ENCODE measurements around the gene DRC7. TPM values are rescaled to one million over a fixed set of nuclear protein-coding genes. Genes with fewer than 3 reads are reported as not detected.

Gene DRC7
- total and polyA plus RNA-seq, 2 donors, result 0.32 to 0.33 TPM

GRCh38 chr16:57697896-57698537, 3.4 kb downstream of the DRC7 start:
- Histone ChIP-seq H3K9me3 (ENCODE audit: control insufficient read depth in 2 of 2, insufficient read depth in 1 of 2, low read length in 1 of 2) (no peaks in the 10 kb centered on the region), H3K27me3 (ENCODE audit: control insufficient read depth in 2 of 2, insufficient read depth in 1 of 2, low read length in 1 of 2) (no peaks in the 10 kb centered on the region), H3K4me1 (ENCODE audit: control insufficient read depth in 2 of 2, insufficient read depth in 2 of 2, low read length in 2 of 2) (peaks cover 7 to 13% of the 10 kb centered on the region in 2 donors), H3K36me3 (ENCODE audit: control insufficient read depth in 2 of 2, insufficient read depth in 2 of 2, low read length in 1 of 2) (no peaks in the 10 kb centered on the region), H3K27ac (ENCODE audit: low read depth in 1 of 2, low read length in 1 of 2) (no peak overlapping the region), H3K4me3 (ENCODE audit: low read length in 2 of 2) (no peak overlapping the region)
- WGBS, result 97% methylated on average over 17 of the region's 17 CpGs
- no peak for DNase-seq (ENCODE audit: low read depth in 6 of 9, low spot score in 9 of 9)

DNA sequence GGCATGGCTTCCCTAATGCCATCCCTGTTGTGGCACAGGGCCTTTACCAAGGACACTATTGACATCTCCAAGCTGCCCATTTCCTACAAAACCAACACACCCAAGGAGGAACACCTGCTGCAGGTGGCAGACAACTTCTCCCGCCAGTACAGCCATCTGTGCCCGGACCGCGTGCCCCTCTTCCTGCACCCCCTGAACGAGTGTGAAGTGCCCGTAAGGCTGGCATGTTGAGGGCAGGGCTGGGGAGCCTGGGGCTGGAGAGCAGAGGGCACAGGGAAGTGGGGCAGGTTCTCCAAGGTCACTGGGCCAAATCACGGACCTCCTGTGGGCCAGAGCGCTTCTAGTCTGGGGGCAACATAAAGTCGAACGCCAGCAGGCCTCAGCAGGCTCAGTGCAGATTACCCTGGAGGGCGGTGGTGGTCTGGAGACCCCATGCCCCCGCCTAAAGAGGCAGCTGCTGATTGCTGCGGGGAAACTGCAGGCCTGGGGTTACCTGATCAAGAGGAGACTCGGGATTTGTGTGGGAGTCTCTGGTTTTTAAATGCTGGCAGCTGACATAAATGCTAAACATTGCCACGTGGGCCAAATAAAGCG, 4.3 kb downstream of the DRC7 start:
- 92% methylated on average over 16 of the region's 16 CpGs for WGBS
- Histone ChIP-seq H3K36me3 (ENCODE audit: control insufficient read depth in 2 of 2, insufficient read depth in 2 of 2, low read length in 1 of 2) (no peaks in the 10 kb centered on the region), H3K4me1 (ENCODE audit: control insufficient read depth in 2 of 2, insufficient read depth in 2 of 2, low read length in 2 of 2) (peaks cover 7 to 13% of the 10 kb centered on the region in 2 donors), H3K4me3 (ENCODE audit: low read length in 2 of 2) (no peak overlapping the region), H3K27me3 (ENCODE audit: control insufficient read depth in 2 of 2, insufficient read depth in 1 of 2, low read length in 1 of 2) (no peaks in the 10 kb centered on the region), H3K9me3 (ENCODE audit: control insufficient read depth in 2 of 2, insufficient read depth in 1 of 2, low read length in 1 of 2) (no peaks in the 10 kb centered on the region), H3K27ac (ENCODE audit: low read depth in 1 of 2, low read length in 1 of 2) (no peak overlapping the region)
- no peak for DNase-seq (ENCODE audit: low read depth in 6 of 9, low spot score in 9 of 9)

- no peak for DNase-seq (ENCODE audit: low read depth in 6 of 9, low spot score in 9 of 9)
- no peaks in the 10 kb centered on the region for H3K9me3 ChIP-seq (ENCODE audit: control insufficient read depth in 2 of 2, insufficient read depth in 1 of 2, low read length in 1 of 2)
- no peak overlapping the region for H3K27ac ChIP-seq (ENCODE audit: low read depth in 1 of 2, low read length in 1 of 2)
- H3K4me1 ChIP-seq (ENCODE audit: control insufficient read depth in 2 of 2, insufficient read depth in 2 of 2, low read length in 2 of 2), result peaks cover 7 to 10% of the 10 kb centered on the region in 2 donors
- H3K27me3 ChIP-seq (ENCODE audit: control insufficient read depth in 2 of 2, insufficient read depth in 1 of 2, low read length in 1 of 2), result no peaks in the 10 kb centered on the region
- no peaks in the 10 kb centered on the region for H3K36me3 ChIP-seq (ENCODE audit: control insufficient read depth in 2 of 2, insufficient read depth in 2 of 2, low read length in 1 of 2)
- WGBS, result 96% methylated on average over 3 of the region's 3 CpGs
- H3K4me3 ChIP-seq (ENCODE audit: low read length in 2 of 2), result no peak overlapping the region
Observed at GRCh38 chr16:57699481-57699880, 4.9 kb downstream of the DRC7 start.

DNA sequence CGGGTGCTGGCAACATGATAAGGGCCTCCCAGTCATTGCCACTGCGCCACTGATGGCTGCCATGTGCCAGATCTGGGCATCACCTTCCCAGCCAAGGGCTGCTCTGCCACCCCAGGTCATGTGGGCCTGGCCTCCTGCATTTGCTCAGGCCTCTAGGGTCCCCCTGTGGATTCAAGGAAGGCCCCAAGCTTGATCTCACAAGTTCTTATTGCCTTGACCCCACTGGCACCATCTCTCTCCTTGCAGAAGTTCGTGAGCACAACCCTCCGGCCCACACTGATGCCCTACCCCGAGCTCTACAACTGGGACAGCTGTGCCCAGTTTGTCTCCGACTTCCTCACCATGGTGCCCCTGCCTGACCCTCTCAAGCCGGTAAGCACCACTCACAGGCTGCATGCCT, 5.3 kb downstream of the DRC7 start:
- Histone ChIP-seq H3K36me3 (ENCODE audit: control insufficient read depth in 2 of 2, insufficient read depth in 2 of 2, low read length in 1 of 2) (no peaks in the 10 kb centered on the region), H3K4me1 (ENCODE audit: control insufficient read depth in 2 of 2, insufficient read depth in 2 of 2, low read length in 2 of 2) (peaks cover 4 to 5% of the 10 kb centered on the region in 2 donors), H3K9me3 (ENCODE audit: control insufficient read depth in 2 of 2, insufficient read depth in 1 of 2, low read length in 1 of 2) (no peaks in the 10 kb centered on the region), H3K27ac (ENCODE audit: low read depth in 1 of 2, low read length in 1 of 2) (no peak overlapping the region), H3K4me3 (ENCODE audit: low read length in 2 of 2) (no peak overlapping the region), H3K27me3 (ENCODE audit: control insufficient read depth in 2 of 2, insufficient read depth in 1 of 2, low read length in 1 of 2) (no peaks in the 10 kb centered on the region)
- 98% methylated on average over 7 of the region's 7 CpGs for WGBS
- DNase-seq (ENCODE audit: low read depth in 6 of 9, low spot score in 9 of 9), result no peak

- no peak for DNase-seq (ENCODE audit: low read depth in 6 of 9, low spot score in 9 of 9)
- H3K27me3 ChIP-seq (ENCODE audit: control insufficient read depth in 2 of 2, insufficient read depth in 1 of 2, low read length in 1 of 2), result no peaks in the 10 kb centered on the region
- no peaks in the 10 kb centered on the region for H3K36me3 ChIP-seq (ENCODE audit: control insufficient read depth in 2 of 2, insufficient read depth in 2 of 2, low read length in 1 of 2)
- no peak overlapping the region for H3K27ac ChIP-seq (ENCODE audit: low read depth in 1 of 2, low read length in 1 of 2)
- no peak overlapping the region for H3K4me3 ChIP-seq (ENCODE audit: low read length in 2 of 2)
- no peaks in the 10 kb centered on the region for H3K9me3 ChIP-seq (ENCODE audit: control insufficient read depth in 2 of 2, insufficient read depth in 1 of 2, low read length in 1 of 2)
- 92% methylated on average over 10 of the region's 10 CpGs for WGBS
- no peaks in the 10 kb centered on the region for H3K4me1 ChIP-seq (ENCODE audit: control insufficient read depth in 2 of 2, insufficient read depth in 2 of 2, low read length in 2 of 2)
Observed at GRCh38 chr16:57700781-57701551, 6.4 kb downstream of the DRC7 start.

DNA sequence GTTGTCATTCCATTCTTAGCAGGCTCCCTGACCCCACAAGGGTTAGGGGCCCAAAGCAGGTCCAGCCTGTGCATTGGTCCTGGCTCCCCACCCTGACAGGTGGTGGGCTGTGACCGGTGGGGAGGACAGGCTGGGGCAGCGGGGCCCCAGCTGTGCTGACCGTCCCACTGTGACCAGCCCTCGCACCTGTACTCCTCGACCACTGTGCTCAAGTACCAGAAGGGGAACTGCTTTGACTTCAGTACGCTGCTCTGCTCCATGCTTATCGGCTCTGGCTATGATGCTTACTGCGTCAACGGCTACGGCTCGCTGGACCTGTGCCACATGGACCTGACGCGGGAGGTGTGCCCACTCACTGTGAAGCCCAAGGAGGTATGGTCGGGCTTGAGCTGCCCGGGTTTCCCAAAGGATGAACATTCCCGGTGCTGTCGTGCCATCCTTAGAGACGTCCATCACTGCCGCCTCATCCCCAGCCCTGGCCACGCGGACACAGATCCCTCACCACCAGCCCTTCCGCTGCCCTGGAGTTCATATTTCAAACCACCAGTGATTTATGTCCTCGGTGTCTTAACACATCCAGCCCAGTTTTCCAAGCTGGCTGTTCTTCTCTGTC, 7.3 kb downstream of the DRC7 start:
- H3K36me3 ChIP-seq (ENCODE audit: control insufficient read depth in 2 of 2, insufficient read depth in 2 of 2, low read length in 1 of 2), result no peaks in the 10 kb centered on the region
- H3K9me3 ChIP-seq (ENCODE audit: control insufficient read depth in 2 of 2, insufficient read depth in 1 of 2, low read length in 1 of 2), result no peaks in the 10 kb centered on the region
- no peaks in the 10 kb centered on the region for H3K4me1 ChIP-seq (ENCODE audit: control insufficient read depth in 2 of 2, insufficient read depth in 2 of 2, low read length in 2 of 2)
- DNase-seq (ENCODE audit: low read depth in 6 of 9, low spot score in 9 of 9), result no peak
- no peak overlapping the region for H3K27ac ChIP-seq (ENCODE audit: low read depth in 1 of 2, low read length in 1 of 2)
- H3K4me3 ChIP-seq (ENCODE audit: low read length in 2 of 2), result no peak overlapping the region
- WGBS, result 93% methylated on average over 23 of the region's 23 CpGs
- H3K27me3 ChIP-seq (ENCODE audit: control insufficient read depth in 2 of 2, insufficient read depth in 1 of 2, low read length in 1 of 2), result no peaks in the 10 kb centered on the region

GRCh38 chr16:57703416-57704010, 8.9 kb downstream of the DRC7 start:
- Histone ChIP-seq H3K27me3 (ENCODE audit: control insufficient read depth in 2 of 2, insufficient read depth in 1 of 2, low read length in 1 of 2) (no peaks in the 10 kb centered on the region), H3K4me3 (ENCODE audit: low read length in 2 of 2) (no peak overlapping the region), H3K36me3 (ENCODE audit: control insufficient read depth in 2 of 2, insufficient read depth in 2 of 2, low read length in 1 of 2) (no peaks in the 10 kb centered on the region), H3K27ac (ENCODE audit: low read depth in 1 of 2, low read length in 1 of 2) (no peak overlapping the region), H3K4me1 (ENCODE audit: control insufficient read depth in 2 of 2, insufficient read depth in 2 of 2, low read length in 2 of 2) (no peaks in the 10 kb centered on the region), H3K9me3 (ENCODE audit: control insufficient read depth in 2 of 2, insufficient read depth in 1 of 2, low read length in 1 of 2) (no peaks in the 10 kb centered on the region)
- DNase-seq (ENCODE audit: low read depth in 6 of 9, low spot score in 9 of 9), result no peak
- WGBS, result 95% methylated on average over 11 of the region's 11 CpGs

DNA sequence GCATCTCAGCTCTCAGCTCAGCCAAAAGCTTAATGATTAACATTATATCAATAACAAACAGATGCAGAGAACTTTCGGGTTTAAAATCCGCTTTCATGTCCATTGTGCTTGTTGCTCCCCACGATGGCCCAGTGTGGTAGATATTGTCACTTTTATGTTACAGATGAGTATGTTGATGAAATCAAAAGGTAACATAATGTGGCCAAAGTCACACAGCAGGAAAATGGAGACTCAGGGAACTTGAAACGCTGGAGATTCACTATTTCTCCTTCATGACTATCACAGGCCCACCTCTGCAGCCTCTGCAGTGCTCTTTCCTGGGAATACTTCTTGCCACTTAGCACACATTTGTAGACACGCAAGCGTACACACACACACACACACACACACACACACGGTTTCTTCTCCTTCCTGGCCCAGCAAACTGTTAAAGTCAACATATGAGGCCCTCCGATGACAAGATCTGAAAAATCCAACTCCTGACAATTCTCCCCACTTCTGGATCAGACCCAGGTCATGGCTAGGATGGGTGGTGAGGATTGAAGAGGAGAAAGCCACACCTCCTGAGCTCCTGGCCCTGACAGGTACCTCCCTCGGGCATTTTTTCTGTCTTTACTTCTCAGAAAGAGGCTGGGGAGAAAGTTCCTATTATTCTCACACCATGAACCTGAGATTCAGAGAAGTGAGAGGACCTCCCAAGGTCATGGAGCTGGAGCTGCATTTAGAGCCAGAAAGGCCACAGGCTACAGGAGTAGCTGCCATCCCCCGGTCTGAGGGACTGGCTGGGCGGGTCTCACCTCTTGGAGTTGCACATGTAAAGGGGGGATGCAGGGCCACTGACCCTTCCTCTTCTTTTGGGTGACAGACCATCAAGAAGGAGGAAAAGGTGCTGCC, 9.7 kb downstream of the DRC7 start:
- WGBS, result 93% methylated on average over 11 of the region's 11 CpGs
- Histone ChIP-seq H3K27ac (ENCODE audit: low read depth in 1 of 2, low read length in 1 of 2) (no peak overlapping the region), H3K4me3 (ENCODE audit: low read length in 2 of 2) (no peak overlapping the region)

More for the DNA sequence above, 9.7 kb downstream of the DRC7 start:
- no peak for DNase-seq (ENCODE audit: low read depth in 6 of 9, low spot score in 9 of 9)
- Histone ChIP-seq H3K27me3 (ENCODE audit: control insufficient read depth in 2 of 2, insufficient read depth in 1 of 2, low read length in 1 of 2) (no peaks in the 10 kb centered on the region), H3K36me3 (ENCODE audit: control insufficient read depth in 2 of 2, insufficient read depth in 2 of 2, low read length in 1 of 2) (no peaks in the 10 kb centered on the region), H3K4me1 (ENCODE audit: control insufficient read depth in 2 of 2, insufficient read depth in 2 of 2, low read length in 2 of 2) (no peaks in the 10 kb centered on the region), H3K9me3 (ENCODE audit: control insufficient read depth in 2 of 2, insufficient read depth in 1 of 2, low read length in 1 of 2) (no peaks in the 10 kb centered on the region)
